AG04449 (cell line): Measurements from ENCODE around the gene CBLL1.

Source experiments
- CTCF ChIA-PET: fragments of 350-600 bp; formaldehyde crosslinking; extraction: SDS; loops from one replicate; lab custom pipeline; 2021; ENCODE audit warnings: antibody characterized with exemption; lab: Yijun Ruan, JAX
- POLR2A ChIA-PET: fragments of 400-600, 350-600 bp; formaldehyde crosslinking; extraction: SDS; loops from one replicate; lab custom pipeline; 2020; ENCODE audit warnings: antibody characterized with exemption, inconsistent platforms; lab: Yijun Ruan, JAX
- DNase-seq: peaks from one replicate; pipeline ENCODE4 v3.0.0-alpha.2; 2010; ENCODE audit warnings: low read depth, low spot score
- H3K4me3 ChIP-seq: 2 replicates; pipeline ENCODE4 v1.5.1; 2011; ENCODE audit warnings: low read depth, mild to moderate bottlenecking, control low read depth, low read length
- CTCF ChIP-seq: IDR thresholded peaks from one replicate; pipeline ENCODE4 v1.5.1; 2011; ENCODE audit warnings: mild to moderate bottlenecking, moderate library complexity, low read length, control low read depth, inconsistent platforms; ENCODE audit not compliant: insufficient read depth; ENCODE audit errors: missing control alignments

The CBLL1 gene

GRCh38 chr7:107778283-107778682 lies 34.3 kb downstream of the CBLL1 start:
- ChIA-PET CTCF (interaction anchor here (1.3 kb wide), 1 partner anchor 35 kb away, joined by 4 read pairs; the partner anchor contains the start of gene CBLL1), POLR2A (no interaction called here)
- no peak for DNase-seq
- no peak for TF ChIP-seq CTCF
- H3K4me3 ChIP-seq, result no peak overlapping the region

- no peak for TF ChIP-seq CTCF
- no peak overlapping the region for H3K4me3 ChIP-seq
- ChIA-PET CTCF (no interaction called here), POLR2A (no interaction called here)
- DNase-seq, result no peak
Measured at GRCh38 chr7:107779647-107780099, 35.7 kb downstream of the CBLL1 start.

GRCh38 chr7:107782374-107782773 lies 38.4 kb downstream of the CBLL1 start:
- no peak for TF ChIP-seq CTCF
- ChIA-PET CTCF (interaction anchor here (1.1 kb wide), 1 partner anchor 93 kb away, joined by 3 read pairs; no protein-coding TSS in a partner anchor), POLR2A (no interaction called here)
- H3K4me3 ChIP-seq, result no peak overlapping the region
- DNase-seq, result no peak

- TF ChIP-seq CTCF, result no peak
- ChIA-PET POLR2A (no interaction called here), CTCF (interaction anchor here (1.0 kb wide), 1 partner anchor 18 kb away, joined by 3 read pairs; no protein-coding TSS in a partner anchor)
- DNase-seq, result no peak
- H3K4me3 ChIP-seq, result no peak overlapping the region
Measured at GRCh38 chr7:107783648-107784047, 39.7 kb downstream of the CBLL1 start.

- no peak for DNase-seq
- no peak for TF ChIP-seq CTCF
- POLR2A ChIA-PET, result no interaction called here
- no peak overlapping the region for H3K4me3 ChIP-seq
- CTCF ChIA-PET, result no interaction called here
Measured at GRCh38 chr7:107785170-107785569, 41.2 kb downstream of the CBLL1 start.

- CTCF ChIA-PET, result no interaction called here
- POLR2A ChIA-PET, result no interaction called here
- no peak for TF ChIP-seq CTCF
- H3K4me3 ChIP-seq, result no peak overlapping the region
- DNase-seq, result no peak
Measured at GRCh38 chr7:107785926-107786325, 42.0 kb downstream of the CBLL1 start.
